Measurements from ENCODE around the gene CLCN4. TPM values are rescaled to one million over a fixed set of nuclear protein-coding genes. Genes with fewer than 3 reads are reported as not detected.

Gene CLCN4
- total RNA-seq, 1 experiment from 2014 or later, result 3.1 TPM

DNA sequence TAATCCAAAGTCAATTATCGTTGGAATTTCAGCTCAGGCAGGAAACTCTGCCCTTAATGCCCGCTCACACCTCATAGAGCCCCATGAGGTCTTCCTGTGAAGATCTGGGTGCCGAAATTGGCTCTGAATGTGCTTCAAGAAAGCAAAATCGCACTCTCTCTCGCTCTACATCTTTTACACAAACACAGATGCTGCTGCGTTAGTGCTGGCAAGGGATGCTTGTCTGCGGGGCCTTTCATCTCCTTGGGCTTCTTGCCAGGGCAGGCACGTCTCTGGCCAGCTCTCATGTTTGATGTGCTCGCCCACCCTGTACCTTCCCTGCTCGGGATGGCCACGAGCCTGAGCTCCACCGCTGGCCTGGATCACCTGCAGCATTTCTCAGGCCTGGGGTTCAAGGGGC lies 66.5 kb downstream of the CLCN4 start:
- no peaks in the 10 kb centered on the region for H3K27me3 ChIP-seq (ENCODE audit: insufficient read depth, low read depth)
- no peaks in the 10 kb centered on the region for H4K20me1 ChIP-seq (ENCODE audit: insufficient read depth)
- TF ChIP-seq EZH2 (IDR thresholded peaks at IDR 0.05; ENCODE audit: low read depth), result no peak
- TF ChIP-seq, protein P1, sequence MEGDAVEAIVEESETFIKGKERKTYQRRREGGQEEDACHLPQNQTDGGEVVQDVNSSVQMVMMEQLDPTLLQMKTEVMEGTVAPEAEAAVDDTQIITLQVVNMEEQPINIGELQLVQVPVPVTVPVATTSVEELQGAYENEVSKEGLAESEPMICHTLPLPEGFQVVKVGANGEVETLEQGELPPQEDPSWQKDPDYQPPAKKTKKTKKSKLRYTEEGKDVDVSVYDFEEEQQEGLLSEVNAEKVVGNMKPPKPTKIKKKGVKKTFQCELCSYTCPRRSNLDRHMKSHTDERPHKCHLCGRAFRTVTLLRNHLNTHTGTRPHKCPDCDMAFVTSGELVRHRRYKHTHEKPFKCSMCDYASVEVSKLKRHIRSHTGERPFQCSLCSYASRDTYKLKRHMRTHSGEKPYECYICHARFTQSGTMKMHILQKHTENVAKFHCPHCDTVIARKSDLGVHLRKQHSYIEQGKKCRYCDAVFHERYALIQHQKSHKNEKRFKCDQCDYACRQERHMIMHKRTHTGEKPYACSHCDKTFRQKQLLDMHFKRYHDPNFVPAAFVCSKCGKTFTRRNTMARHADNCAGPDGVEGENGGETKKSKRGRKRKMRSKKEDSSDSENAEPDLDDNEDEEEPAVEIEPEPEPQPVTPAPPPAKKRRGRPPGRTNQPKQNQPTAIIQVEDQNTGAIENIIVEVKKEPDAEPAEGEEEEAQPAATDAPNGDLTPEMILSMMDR (conservative IDR thresholded peaks at IDR 0.05), result no peak
- H3F3A ChIP-seq (ENCODE audit: insufficient read depth, low read depth), result no peaks in the 10 kb centered on the region
- no TSS peak for BruUV-seq (replicated peaks)
- no peak overlapping the region for H3K4me3 ChIP-seq
- no peaks in the 10 kb centered on the region for H3K9me2 ChIP-seq (ENCODE audit: insufficient read depth)
- no peaks in the 10 kb centered on the region for H3K4me1 ChIP-seq (replicated peaks; ENCODE audit: insufficient read depth)
- no peak overlapping the region for H3K4me2 ChIP-seq
- no peak overlapping the region for H3K27ac ChIP-seq
- intact Hi-C loops (cut with micrococcal nuclease; ENCODE audit: unreplicated experiment), result no loop called here
- DNase-seq, result no peak
- CTCF ChIA-PET, result no interaction called here
- no peaks in the 10 kb centered on the region for H3K79me2 ChIP-seq (ENCODE audit: low read depth)
- H3K36me3 ChIP-seq (ENCODE audit: low read depth), result no peaks in the 10 kb centered on the region
- H2AFZ ChIP-seq, result no peak overlapping the region
- H3K9me3 ChIP-seq (ENCODE audit: insufficient read depth, low read depth), result no peaks in the 10 kb centered on the region
- POLR2A ChIA-PET (ENCODE audit: unreplicated experiment), result no interaction called here

DNA sequence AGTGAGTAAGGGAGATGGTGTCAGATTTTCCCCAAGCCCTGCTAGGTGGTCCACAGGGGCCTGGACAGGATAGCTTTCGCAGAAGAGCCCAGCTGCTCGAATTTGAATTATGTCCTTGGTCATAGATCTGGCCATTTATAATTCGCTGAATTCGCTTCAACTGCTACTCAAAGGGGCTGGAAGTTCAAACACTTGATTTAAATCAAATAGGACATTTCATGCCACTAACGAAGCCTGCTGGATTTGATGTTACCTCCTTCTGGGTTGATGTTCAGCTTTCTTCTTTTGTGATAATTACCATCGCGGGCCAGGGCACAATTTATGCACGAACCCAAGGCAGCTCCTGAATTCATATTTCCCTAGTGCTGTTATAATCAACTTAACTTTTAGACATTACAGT lies 67.0 kb downstream of the CLCN4 start:
- Histone ChIP-seq H3K4me1 (replicated peaks; ENCODE audit: insufficient read depth) (no peaks in the 10 kb centered on the region), H4K20me1 (ENCODE audit: insufficient read depth) (no peaks in the 10 kb centered on the region), H3K9me2 (ENCODE audit: insufficient read depth) (no peaks in the 10 kb centered on the region), H3K27me3 (ENCODE audit: insufficient read depth, low read depth) (no peaks in the 10 kb centered on the region), H3K4me2 (no peak overlapping the region), H3K36me3 (ENCODE audit: low read depth) (no peaks in the 10 kb centered on the region), H3K27ac (no peak overlapping the region), H3K79me2 (ENCODE audit: low read depth) (no peaks in the 10 kb centered on the region), H2AFZ (no peak overlapping the region), H3K4me3 (no peak overlapping the region), H3K9me3 (ENCODE audit: insufficient read depth, low read depth) (no peaks in the 10 kb centered on the region), H3F3A (ENCODE audit: insufficient read depth, low read depth) (no peaks in the 10 kb centered on the region)
- intact Hi-C loops (cut with micrococcal nuclease; ENCODE audit: unreplicated experiment), result no loop called here
- POLR2A ChIA-PET (ENCODE audit: unreplicated experiment), result no interaction called here
- BruUV-seq (replicated peaks), result no TSS peak
- CTCF ChIA-PET, result no interaction called here
- no peak for DNase-seq
- TF ChIP-seq, protein P1 (conservative IDR thresholded peaks at IDR 0.05), result no peak
- no peak for TF ChIP-seq EZH2 (IDR thresholded peaks at IDR 0.05; ENCODE audit: low read depth)

DNA sequence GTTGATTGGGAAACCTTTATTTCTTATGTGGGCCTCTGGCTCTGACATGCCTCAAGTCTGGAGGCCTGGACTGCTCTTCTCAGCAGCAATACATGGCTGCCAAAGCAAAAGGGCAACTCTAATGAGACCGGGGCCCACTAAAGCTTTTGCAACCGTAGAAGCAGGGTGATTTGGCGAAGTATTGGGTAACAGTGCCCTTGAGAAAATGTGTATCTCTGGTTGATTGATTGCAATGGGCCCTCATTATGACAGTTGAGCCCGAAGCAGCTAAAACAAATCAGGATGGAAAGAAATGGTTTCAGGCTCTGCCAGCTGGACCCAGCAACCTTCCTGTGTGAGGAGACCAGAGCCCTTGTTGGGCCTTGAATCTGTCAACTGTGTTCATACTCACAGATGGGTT lies 73.4 kb downstream of the CLCN4 start:
- Histone ChIP-seq H3K9me2 (ENCODE audit: insufficient read depth) (no peaks in the 10 kb centered on the region), H4K20me1 (ENCODE audit: insufficient read depth) (no peaks in the 10 kb centered on the region), H3K27ac (no peak overlapping the region), H3K4me1 (replicated peaks; ENCODE audit: insufficient read depth) (no peaks in the 10 kb centered on the region), H3K4me3 (no peak overlapping the region), H3K4me2 (no peak overlapping the region), H3K27me3 (ENCODE audit: insufficient read depth, low read depth) (no peaks in the 10 kb centered on the region), H3K9me3 (ENCODE audit: insufficient read depth, low read depth) (no peaks in the 10 kb centered on the region), H3K36me3 (ENCODE audit: low read depth) (no peaks in the 10 kb centered on the region), H3K79me2 (ENCODE audit: low read depth) (no peaks in the 10 kb centered on the region), H2AFZ (no peak overlapping the region), H3F3A (ENCODE audit: insufficient read depth, low read depth) (no peaks in the 10 kb centered on the region)
- CTCF ChIA-PET, result no interaction called here
- TF ChIP-seq, protein P1 (conservative IDR thresholded peaks at IDR 0.05), result no peak
- no peak for TF ChIP-seq EZH2 (IDR thresholded peaks at IDR 0.05; ENCODE audit: low read depth)
- POLR2A ChIA-PET (ENCODE audit: unreplicated experiment), result no interaction called here
- no peak for DNase-seq
- no TSS peak for BruUV-seq (replicated peaks)
- intact Hi-C loops (cut with micrococcal nuclease; ENCODE audit: unreplicated experiment), result no loop called here
